Nephron (organoid): ENCODE results near the gene MMP24OS.
"Not testable (repeated sequence)": the region's sequence is repeated elsewhere in the genome, so short reads cannot be mapped to it uniquely, and the experiment has no call there.

ENCODE experiments used
- H3K27ac Mint-ChIP-seq, 3 experiments: 2 replicates each; pipeline ENCODE4 v1.8.0; 2020; ENCODE audit warnings: mixed read lengths in 3 of 3, mild to moderate bottlenecking in 2 of 3, moderate library complexity in 1 of 3
- H3K27me3 Mint-ChIP-seq: 2 replicates; pipeline ENCODE4 v1.8.0; 2021; ENCODE audit warnings: low read depth, mild to moderate bottlenecking, moderate library complexity, mixed read lengths
- H3K36me3 Mint-ChIP-seq: 2 replicates; pipeline ENCODE4 v1.8.0; 2020; ENCODE audit warnings: low read depth, mixed read lengths
- H3K4me1 Mint-ChIP-seq: 2 replicates; pipeline ENCODE4 v1.8.0; 2020; ENCODE audit warnings: mixed read lengths
- H3K4me3 Mint-ChIP-seq, 3 experiments: 2 replicates each; pipeline ENCODE4 v1.8.0; 2020; ENCODE audit warnings: mild to moderate bottlenecking in 3 of 3, mixed read lengths in 3 of 3, moderate library complexity in 2 of 3
- H3K9me3 Mint-ChIP-seq: 2 replicates; pipeline ENCODE4 v1.8.0; 2020; ENCODE audit warnings: mixed read lengths
- CTCF ChIP-seq, 3 experiments: fragments of 200-600 bp; sonication (generic); IDR thresholded peaks; one replicate each; pipeline ENCODE4 v1.5.0; 2021; ENCODE audit warnings: antibody characterized with exemption in 3 of 3; ENCODE audit not compliant: unreplicated experiment in 3 of 3

The MMP24OS gene

GRCh38 chr20:35316086-35316485 lies 38.2 kb upstream of the MMP24OS start:
- no peaks in the 10 kb centered on the region for H3K27me3 Mint-ChIP-seq
- H3K4me3 Mint-ChIP-seq, result no peak overlapping the region
- H3K4me1 Mint-ChIP-seq, result peaks cover 33% of the 10 kb centered on the region
- peaks cover 28% of the 10 kb centered on the region for H3K36me3 Mint-ChIP-seq
- H3K9me3 Mint-ChIP-seq, result no peaks in the 10 kb centered on the region
- no peak overlapping the region for H3K27ac Mint-ChIP-seq
- no peak for TF ChIP-seq CTCF (IDR thresholded peaks at IDR 0.05; ENCODE audit: unreplicated experiment in 3 of 3)

GRCh38 chr20:35315632-35316020 lies 37.7 kb upstream of the MMP24OS start:
- not testable (repeated sequence) for H3K4me3 Mint-ChIP-seq, H3K9me3 Mint-ChIP-seq, H3K27ac Mint-ChIP-seq, H3K27me3 Mint-ChIP-seq
- Mint-ChIP-seq H3K4me1 (peaks cover 32% of the 10 kb centered on the region), H3K36me3 (peaks cover 30% of the 10 kb centered on the region)

GRCh38 chr20:35314816-35315631 lies 37.1 kb upstream of the MMP24OS start:
- TF ChIP-seq CTCF (IDR thresholded peaks at IDR 0.05; ENCODE audit: unreplicated experiment in 3 of 3), result no peak
- Mint-ChIP-seq H3K4me3 (no peak overlapping the region), H3K27me3 (no peaks in the 10 kb centered on the region), H3K27ac (peak overlapping the region; percentile 6 to 43 (median 43)), H3K9me3 (no peaks in the 10 kb centered on the region), H3K4me1 (peaks cover 26% of the 10 kb centered on the region), H3K36me3 (peaks cover 28% of the 10 kb centered on the region)

GRCh38 chr20:35312318-35312717 lies 34.4 kb upstream of the MMP24OS start:
- Mint-ChIP-seq H3K27me3 (no peaks in the 10 kb centered on the region), H3K27ac (no peak overlapping the region), H3K4me3 (no peak overlapping the region), H3K4me1 (no peaks in the 10 kb centered on the region), H3K9me3 (no peaks in the 10 kb centered on the region), H3K36me3 (peaks cover 30% of the 10 kb centered on the region)
- TF ChIP-seq CTCF (IDR thresholded peaks at IDR 0.05; ENCODE audit: unreplicated experiment in 3 of 3), result no peak

- Mint-ChIP-seq H3K36me3 (peaks cover 30% of the 10 kb centered on the region), H3K27ac (no peak overlapping the region), H3K4me3 (no peak overlapping the region), H3K4me1 (no peaks in the 10 kb centered on the region), H3K27me3 (no peaks in the 10 kb centered on the region), H3K9me3 (no peaks in the 10 kb centered on the region)
- TF ChIP-seq CTCF (IDR thresholded peaks at IDR 0.05; ENCODE audit: unreplicated experiment in 3 of 3), result no peak
These were observed 33.9 kb upstream of the MMP24OS start for GRCh38 chr20:35311822-35312221.

- H3K36me3 Mint-ChIP-seq, result peaks cover 32% of the 10 kb centered on the region
- H3K27ac Mint-ChIP-seq, result no peak overlapping the region
- no peak for TF ChIP-seq CTCF (IDR thresholded peaks at IDR 0.05; ENCODE audit: unreplicated experiment in 3 of 3)
- no peaks in the 10 kb centered on the region for H3K9me3 Mint-ChIP-seq
- H3K27me3 Mint-ChIP-seq, result no peaks in the 10 kb centered on the region
- no peak overlapping the region for H3K4me3 Mint-ChIP-seq
- H3K4me1 Mint-ChIP-seq, result no peaks in the 10 kb centered on the region
These were observed 33.5 kb upstream of the MMP24OS start for GRCh38 chr20:35311409-35311808.
